ENCODE measurements around the gene C4BPB.

GRCh38 chr1:207115269-207115668 is 26.6 kb downstream of the C4BPB start:
- TF ChIP-seq USF1 (IDR thresholded peaks at IDR 0.05) (no peak), CREB1 (IDR thresholded peaks at IDR 0.05; ENCODE audit: low read depth) (no peak), ZBTB7A (IDR thresholded peaks at IDR 0.05; ENCODE audit: low read depth) (no peak), YY1 (IDR thresholded peaks at IDR 0.05; ENCODE audit: low read depth) (no peak), RAD21 (IDR thresholded peaks at IDR 0.05; ENCODE audit: low read depth) (no peak)
